Right cardiac atrium (tissue), 5 donors: Measurements from ENCODE around the gene FRMD4A. TPM values are rescaled to one million over a fixed set of nuclear protein-coding genes. Genes with fewer than 3 reads are reported as not detected.
"Not testable (repeated sequence)": the region's sequence is repeated elsewhere in the genome, so short reads cannot be mapped to it uniquely, and the experiment has no call there.

Experiments used
- ATAC-seq, 2 donors: fragments of 200-7000 bp; cut with Tn5 transposase; one replicate each; pipeline versions ENCODE4 v1.8.0 to v1.9.1; 2020; ENCODE audit warnings: moderate library complexity in 2 of 2, mild to moderate bottlenecking in 1 of 2
- DNase-seq, 3 donors: peaks; one replicate each; pipeline ENCODE4 v3.0.0-alpha.2; 2020
- H3K27ac ChIP-seq: one replicate; pipeline ENCODE4 v1.5.1; 2013; ENCODE audit warnings: mild to moderate bottlenecking, low read length, control low read depth, moderate library complexity
- H3K27me3 ChIP-seq: one replicate; pipeline ENCODE4 v1.6.1; 2013; ENCODE audit not compliant: control insufficient read depth, insufficient read depth
- H3K4me1 ChIP-seq: one replicate; pipeline ENCODE4 v1.6.1; 2013; ENCODE audit warnings: low read length; ENCODE audit not compliant: control insufficient read depth, insufficient read depth
- H3K4me3 ChIP-seq: one replicate; pipeline ENCODE4 v1.5.1; 2013; ENCODE audit warnings: low read length, control low read depth
- H3K9me3 ChIP-seq: one replicate; pipeline ENCODE4 v1.6.1; 2013; ENCODE audit warnings: low read length; ENCODE audit not compliant: control insufficient read depth
- WGBS: extraction: QIAGEN DNeasy Blood & Tissue Kit; methylation state at CpG from one replicate; pipeline ENCODE4 v1.1.7; 2013; 5-methylcytosine and 5-hydroxymethylcytosine counted together
- intact Hi-C, 4 donors: fragments of 100-400 bp; cut with DNase I; formaldehyde crosslinking; loops; one replicate each; pipeline versions ENCODE4 v1.11.0 to v1.14.0; 2022 to 2023
- polyA plus RNA-seq: library from polyadenylated mRNA; stranded (reverse); fragments of 200-250 nt; gene quantifications from one replicate; pipeline ENCODE4 v1.2.3, GENCODE V29; 2013
- total RNA-seq, 4 donors: library from RNA; stranded (reverse); fragmentation: NEBNext Ultra II Directional; extraction: Animal tissue kit (Norgen Biotek cat#: 25700); gene quantifications; one replicate each; pipeline ENCODE4 v1.2.1, GENCODE V29; 2021
- donor health status: healthy with polysubstance abuse.
- donor health status: DM: no; HTN: yes; CAD: no.
- donor health status: DM: no; HTN: no; CAD: no.
- donor health status: DM: no; HTN: yes; CAD: no; lungs with severe emphysema.
- donor health status: DM: yes; HTN: yes; CAD: no.

Gene FRMD4A
- total and polyA plus RNA-seq, 5 donors: 14.8 to 30.3 (median 25.1) TPM

DNA sequence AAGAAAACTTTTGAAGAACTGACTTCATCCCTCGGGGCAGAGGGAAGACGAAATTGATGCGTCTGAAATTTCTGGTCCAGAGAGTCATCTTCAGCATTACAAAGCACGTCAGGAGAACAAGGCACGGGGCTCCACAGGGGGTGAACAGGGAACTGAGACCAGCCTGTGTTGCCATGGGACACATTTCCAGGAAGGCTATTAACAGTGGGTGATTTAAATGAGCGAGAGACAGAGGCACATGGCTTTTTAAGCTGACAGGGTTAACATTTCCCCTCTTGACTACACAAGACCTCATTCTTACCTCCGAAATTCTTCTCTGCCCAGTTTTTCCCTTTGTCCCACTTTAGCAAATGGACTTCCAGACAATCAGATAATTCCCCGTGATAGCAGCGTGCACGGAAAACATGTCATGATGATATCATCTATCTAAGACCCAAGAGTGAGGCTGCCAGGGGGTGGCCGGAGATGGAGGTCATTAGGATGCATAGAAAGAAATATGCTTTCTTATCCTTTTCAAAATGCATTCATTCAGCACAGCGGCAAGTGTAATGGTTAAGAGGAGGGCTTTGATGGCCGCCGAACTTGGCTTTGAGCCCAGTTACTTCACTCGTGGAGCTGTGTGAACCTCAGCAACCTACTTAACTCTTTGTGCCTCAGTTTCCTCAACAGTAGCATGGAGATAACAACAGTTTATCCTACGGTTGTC is 496.0 kb downstream of the FRMD4A start:
- 14% methylated on average over 16 of the region's 16 CpGs for WGBS
- DNase-seq (peak; percentile 58 to 79 (median 65)), ATAC-seq (peak in 1 of 2 donors; percentile 49)
- Histone ChIP-seq H3K4me1 (peaks cover 39% of the 10 kb centered on the region), H3K4me3 (peak overlapping the region; percentile 38), H3K9me3 (no peaks in the 10 kb centered on the region), H3K27ac (peak overlapping the region; percentile 69), H3K27me3 (no peaks in the 10 kb centered on the region)
- intact Hi-C loops: loop anchor here in 1 of 4 donors (5.0 kb wide), 1 partner anchor 58 kb away; no protein-coding TSS in a partner anchor

DNA sequence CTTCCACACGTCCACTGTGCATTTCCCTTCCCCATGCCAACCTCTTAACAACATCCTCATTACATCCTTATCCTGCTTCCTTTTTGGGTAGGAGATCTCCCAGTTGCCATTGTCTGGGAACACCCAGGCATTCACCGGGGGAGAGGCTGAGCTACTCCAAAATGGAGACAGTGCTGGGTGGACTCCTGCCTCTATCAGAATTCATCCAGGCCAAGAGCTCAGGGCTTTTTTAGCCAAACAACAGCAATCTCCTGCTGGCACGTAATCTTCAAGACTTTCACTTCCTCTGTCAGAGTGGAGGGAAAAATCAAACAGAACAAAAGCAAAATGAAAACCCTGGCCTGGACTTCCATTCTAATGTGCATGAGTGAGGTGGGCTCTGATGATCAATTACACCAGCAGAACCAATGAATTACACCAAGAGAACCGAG is 499.0 kb downstream of the FRMD4A start:
- ATAC-seq (peak; percentile 49 to 74), DNase-seq (peak in 1 of 3 donors; percentile 53)
- H3K27me3 ChIP-seq: no peaks in the 10 kb centered on the region
- H3K4me3 ChIP-seq: no peak overlapping the region
- 13% methylated on average over 4 of the region's 4 CpGs for WGBS
- no peaks in the 10 kb centered on the region for H3K9me3 ChIP-seq
- peak overlapping the region; percentile 54 for H3K27ac ChIP-seq
- intact Hi-C loops: no loop called here
- H3K4me1 ChIP-seq: peaks cover 32% of the 10 kb centered on the region

DNA sequence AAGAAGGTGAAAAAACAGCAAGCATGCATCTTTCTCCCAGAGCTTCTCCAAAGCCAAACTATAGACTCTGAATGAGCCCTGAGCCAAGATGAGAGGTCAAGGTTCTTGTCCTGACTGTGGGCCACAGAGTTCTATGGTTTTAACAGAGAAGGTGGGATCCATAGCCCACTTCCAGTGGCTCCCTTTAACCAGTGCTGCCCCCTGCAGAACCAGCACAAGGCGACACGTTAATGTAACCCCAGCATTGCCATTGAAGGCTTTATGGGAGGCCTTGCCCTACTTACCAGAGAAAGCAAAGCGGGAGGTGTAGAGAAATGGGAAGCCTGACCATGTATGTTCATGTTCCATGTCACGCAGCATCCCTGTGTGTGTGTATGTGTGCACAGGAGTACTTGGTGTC is 500.3 kb downstream of the FRMD4A start:
- intact Hi-C loops: no loop called here
- peaks cover 27% of the 10 kb centered on the region for H3K4me1 ChIP-seq

DNA sequence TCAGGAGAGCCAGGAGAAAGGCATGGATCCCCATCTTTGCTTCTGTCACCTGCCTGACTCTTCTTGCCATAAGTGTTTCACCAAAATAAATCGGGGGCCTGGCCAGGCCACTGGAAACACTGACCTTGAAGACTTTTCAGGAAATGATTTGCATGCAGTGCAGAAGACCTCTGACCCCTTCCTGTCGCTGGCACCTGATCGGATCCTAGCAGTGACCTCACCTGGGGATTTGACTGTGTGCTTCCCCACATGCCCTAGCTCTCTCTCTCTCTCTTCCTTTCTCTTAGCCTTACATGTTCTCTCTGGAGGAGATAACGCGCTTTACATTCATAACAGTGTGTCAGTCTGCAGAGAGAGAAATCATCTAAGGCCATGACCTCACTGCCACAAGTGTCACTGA is 500.9 kb downstream of the FRMD4A start:
- peaks cover 26% of the 10 kb centered on the region for H3K4me1 ChIP-seq
- intact Hi-C loops: no loop called here
- DNase-seq: no peak
- WGBS: 75% methylated on average over 5 of the region's 5 CpGs
- ATAC-seq: no peak
- H3K4me3 ChIP-seq: no peak overlapping the region
- H3K27ac ChIP-seq: no peak overlapping the region
- no peaks in the 10 kb centered on the region for H3K9me3 ChIP-seq
- H3K27me3 ChIP-seq: no peaks in the 10 kb centered on the region

More for the DNA sequence above, 500.3 kb downstream of the FRMD4A start:
- H3K27ac ChIP-seq: no peak overlapping the region
- ATAC-seq (no peak), DNase-seq (no peak)
- H3K4me3 ChIP-seq: no peak overlapping the region
- H3K9me3 ChIP-seq: no peaks in the 10 kb centered on the region
- H3K27me3 ChIP-seq: no peaks in the 10 kb centered on the region
- 96% methylated on average over 4 of the region's 4 CpGs for WGBS

DNA sequence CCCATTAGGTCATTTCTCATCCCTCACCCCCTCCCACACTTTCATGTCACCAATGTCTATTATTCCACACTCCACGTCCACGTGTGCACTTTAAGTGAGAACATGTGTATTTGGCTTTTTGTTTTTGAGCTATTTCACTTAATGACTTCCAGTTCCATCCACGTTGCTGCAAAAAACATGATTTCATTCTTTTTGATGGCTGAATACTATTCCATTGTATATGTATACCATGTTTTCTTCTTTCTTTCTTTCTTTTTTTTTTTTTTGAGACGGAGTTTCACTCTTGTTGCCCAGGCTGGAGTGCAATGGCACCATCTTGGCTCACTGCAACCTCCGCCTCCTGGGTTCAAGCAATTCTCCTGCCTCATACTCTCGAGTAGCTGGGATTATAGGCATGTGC is 502.4 kb downstream of the FRMD4A start:
- H3K27me3 ChIP-seq, intact Hi-C loops, DNase-seq, H3K4me3 ChIP-seq, ATAC-seq, H3K27ac ChIP-seq, H3K9me3 ChIP-seq: not testable (repeated sequence)
- 86% methylated on average over 6 of the region's 6 CpGs for whole genome bisulfite sequencing
- peaks cover 26% of the 10 kb centered on the region for H3K4me1 ChIP-seq

DNA sequence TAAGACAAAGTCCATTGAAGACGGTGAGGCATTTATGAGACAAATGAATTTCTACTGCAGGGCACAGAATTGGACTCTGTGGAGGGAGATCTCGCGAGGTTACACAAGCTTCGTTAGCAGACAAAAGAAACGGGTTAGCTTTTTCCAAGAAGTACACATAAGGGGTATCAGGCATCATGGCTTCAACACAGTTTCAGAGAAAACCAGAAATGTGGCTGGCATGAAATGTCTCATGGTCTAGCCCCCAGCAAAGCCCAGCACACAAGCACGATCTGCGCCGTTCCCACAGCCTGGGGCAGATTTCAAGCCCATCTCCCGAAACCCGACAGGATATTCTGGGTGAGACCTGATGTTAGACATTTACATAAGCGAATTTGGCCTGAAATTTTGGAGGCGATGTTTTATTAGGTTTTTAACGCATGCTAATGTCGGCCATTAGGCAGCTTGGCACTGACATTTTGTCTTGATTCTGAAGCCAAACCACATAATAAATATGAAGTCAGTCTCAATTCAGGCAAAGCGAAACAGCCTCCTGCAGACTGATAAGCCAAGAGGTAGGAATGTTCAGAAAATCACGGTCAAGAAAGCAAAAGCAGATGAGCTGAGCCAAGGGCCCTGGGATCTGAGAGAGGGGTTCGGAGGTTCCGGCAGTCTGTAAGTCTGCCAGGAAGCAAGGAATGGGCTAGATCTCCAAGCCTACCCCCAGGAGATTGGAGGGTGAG is 503.5 kb downstream of the FRMD4A start:
- intact Hi-C loops: no loop called here
- Histone ChIP-seq H3K27ac (no peak overlapping the region), H3K27me3 (no peaks in the 10 kb centered on the region), H3K9me3 (no peaks in the 10 kb centered on the region), H3K4me1 (peaks cover 28% of the 10 kb centered on the region), H3K4me3 (no peak overlapping the region)
- DNase-seq: no peak
- ATAC-seq: no peak
- 81% methylated on average over 18 of the region's 18 CpGs for WGBS

DNA sequence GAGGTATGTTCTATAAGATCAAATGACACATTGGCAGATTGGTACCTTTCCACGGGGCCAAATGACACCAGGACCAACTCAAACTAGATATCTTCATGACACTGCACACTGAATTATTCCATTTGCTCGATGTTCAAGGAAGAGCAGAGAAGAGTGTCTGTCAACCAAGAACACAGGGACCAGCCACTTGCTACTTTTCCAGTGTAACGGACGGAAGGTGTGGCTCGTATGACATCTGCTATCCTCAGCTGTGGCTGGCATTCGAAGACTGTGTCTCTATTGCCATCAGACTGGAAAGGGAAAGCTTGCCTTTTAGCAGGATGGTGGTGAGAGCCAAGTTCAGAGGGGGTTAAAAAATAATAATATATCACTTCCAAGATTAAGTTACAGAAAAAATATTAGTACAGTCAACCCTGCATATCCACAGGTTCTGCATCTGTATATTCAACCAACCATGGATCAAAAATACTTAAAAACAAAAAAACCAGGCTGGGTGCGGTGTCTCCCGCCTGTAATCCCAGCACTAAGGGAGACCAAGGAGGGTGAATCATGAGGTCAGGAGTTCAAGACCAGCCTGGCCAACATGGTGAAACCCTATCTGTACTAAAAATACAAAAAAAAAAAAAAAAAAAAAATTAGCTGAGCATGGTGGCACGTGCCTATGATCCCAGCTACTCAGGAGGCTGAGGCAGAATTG is 506.9 kb downstream of the FRMD4A start:
- ATAC-seq: no peak
- no peaks in the 10 kb centered on the region for H3K9me3 ChIP-seq
- DNase-seq: no peak
- intact Hi-C loops: no loop called here
- H3K27ac ChIP-seq: no peak overlapping the region
- no peaks in the 10 kb centered on the region for H3K27me3 ChIP-seq
- 82% methylated on average over 9 of the region's 9 CpGs for WGBS
- no peak overlapping the region for H3K4me3 ChIP-seq
- H3K4me1 ChIP-seq: peaks cover 11% of the 10 kb centered on the region

DNA sequence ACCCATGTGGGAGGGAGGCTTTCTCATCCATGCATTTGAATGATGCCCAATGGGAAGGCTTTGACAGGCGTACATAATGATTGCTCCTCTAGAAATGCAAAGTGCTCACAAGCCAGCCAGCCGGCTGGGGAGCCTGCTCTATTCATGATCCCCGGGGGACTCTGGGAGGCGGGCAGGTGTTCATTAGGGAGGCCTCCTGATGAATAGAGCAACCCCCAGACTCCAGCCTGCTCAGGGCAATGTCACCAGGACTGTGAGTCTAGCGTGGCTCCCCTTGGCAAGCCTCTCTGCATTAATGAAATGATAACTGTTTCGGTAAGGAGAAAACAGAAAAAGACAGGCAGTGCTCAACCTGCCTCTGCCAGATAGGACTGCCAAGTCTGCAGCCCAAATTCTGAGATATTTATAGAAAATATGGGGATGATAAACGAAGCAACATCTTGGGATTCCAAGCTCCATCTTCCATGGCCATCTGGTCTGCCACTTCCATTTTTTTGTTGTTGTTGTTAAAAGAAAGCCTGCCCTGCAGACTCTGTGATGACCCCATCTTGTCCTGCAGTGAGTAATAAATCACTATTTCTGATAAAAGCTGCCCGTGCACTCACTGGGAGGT is 507.5 kb downstream of the FRMD4A start:
- WGBS: 62% methylated on average over 8 of the region's 8 CpGs
- Histone ChIP-seq H3K9me3 (no peaks in the 10 kb centered on the region), H3K27me3 (no peaks in the 10 kb centered on the region), H3K4me3 (no peak overlapping the region), H3K27ac (no peak overlapping the region), H3K4me1 (peaks cover 11% of the 10 kb centered on the region)
- intact Hi-C loops: no loop called here
- DNase-seq (peak in 1 of 3 donors; percentile 40), ATAC-seq (no peak)

DNA sequence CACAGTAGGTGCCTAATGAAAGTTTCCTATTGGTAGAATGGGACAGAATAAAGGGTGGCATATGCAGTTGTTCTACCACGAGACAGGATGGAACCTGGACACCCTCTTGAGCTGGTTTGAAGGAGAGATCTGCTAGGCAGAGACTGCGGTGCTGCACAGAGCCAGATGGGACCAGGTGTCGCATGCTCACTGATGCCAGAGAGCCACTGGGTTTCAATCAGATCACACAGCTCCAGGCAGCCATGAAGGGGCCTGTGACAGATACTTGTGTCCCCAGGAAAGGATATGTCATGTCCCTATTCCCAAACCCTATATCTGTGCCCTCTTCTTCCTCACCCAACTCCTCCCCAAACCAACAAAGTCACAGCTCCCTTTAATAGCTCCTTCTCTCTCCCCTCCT is 508.2 kb downstream of the FRMD4A start:
- Histone ChIP-seq H3K4me1 (peaks cover 9% of the 10 kb centered on the region), H3K9me3 (no peaks in the 10 kb centered on the region), H3K4me3 (no peak overlapping the region), H3K27me3 (no peaks in the 10 kb centered on the region), H3K27ac (no peak overlapping the region)
- no peak for DNase-seq
- intact Hi-C loops: no loop called here
- ATAC-seq: no peak
- whole genome bisulfite sequencing: 94% methylated on average over 3 of the region's 3 CpGs

DNA sequence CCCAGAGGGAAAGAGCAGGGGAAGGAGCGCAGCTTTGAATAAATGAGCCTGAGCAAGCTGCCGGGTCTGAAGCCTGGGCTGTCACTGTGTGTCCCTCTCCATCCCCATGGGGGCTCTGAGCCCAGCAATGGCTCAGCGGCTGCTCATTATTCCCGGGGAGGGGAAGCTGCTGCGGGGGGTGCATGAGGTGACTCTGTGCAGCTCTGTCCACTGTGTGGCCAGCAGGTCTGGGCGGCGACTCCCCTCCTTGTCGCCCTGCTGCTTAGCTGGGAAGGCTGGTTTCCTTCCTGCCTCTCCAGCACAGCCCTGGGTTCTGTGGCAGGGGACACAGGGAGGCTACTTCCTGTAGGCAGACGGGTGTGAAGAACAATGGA is 509.8 kb downstream of the FRMD4A start:
- peak in 2 of 3 donors; percentile 55 to 67 for DNase-seq
- WGBS: 52% methylated on average over 9 of the region's 9 CpGs
- intact Hi-C loops: no loop called here
- peak in 1 of 2 donors; percentile 81 for ATAC-seq
- Histone ChIP-seq H3K27me3 (no peaks in the 10 kb centered on the region), H3K4me3 (no peak overlapping the region), H3K4me1 (peaks cover 9% of the 10 kb centered on the region), H3K9me3 (no peaks in the 10 kb centered on the region), H3K27ac (no peak overlapping the region)
